Activated CD4-positive, alpha-beta T cell treated with anti-CD3 and anti-CD28 coated beads, Interleukin-10, Interleukin-2, amounts not matched to agents 100 ng/mL and 50 ng/mL, durations not matched to agents 16 hours and 8 hours (primary cell): ENCODE results near the gene MAGEB18.

Experiments
- DNase-seq: peaks from one replicate; pipeline ENCODE4 v3.0.0-alpha.2; 2020

Gene MAGEB18

GRCh38 chrX:26138274-26138673, at the start of gene MAGEB18:
Gene MAGEB18, plus strand, starts transcription at chrX:26138343. Its CDS starts 643 bp downstream, at chrX:26138986.
- no peak for DNase-seq

- no peak for DNase-seq
Measured at GRCh38 chrX:26100421-26100920, 37.7 kb upstream of the MAGEB18 start.

GRCh38 chrX:26109142-26109541, 29.0 kb upstream of the MAGEB18 start:
- no peak for DNase-seq

GRCh38 chrX:26146024-26146423, 7.9 kb downstream of the MAGEB18 start:
- no peak for DNase-seq

GRCh38 chrX:26160301-26160700, 22.2 kb downstream of the MAGEB18 start, which contains the start of gene MAGEB6B:
Gene MAGEB6B, plus strand, starts transcription at chrX:26160601. Its CDS starts 0 bp downstream, at chrX:26160601.
- DNase-seq, result no peak
